Heart left ventricle (tissue), 16 donors: Measurements from ENCODE around the gene PPARG. TPM values are rescaled to one million over a fixed set of nuclear protein-coding genes. Genes with fewer than 3 reads are reported as not detected.
"Not testable (repeated sequence)": the region's sequence is repeated elsewhere in the genome, so short reads cannot be mapped to it uniquely, and the experiment has no call there.

ENCODE experiments used
- ATAC-seq, 4 donors: fragments of 200-7000 bp; cut with Tn5 transposase; one replicate each; pipeline ENCODE4 v1.9.1; 2020 to 2022; ENCODE audit warnings: moderate library complexity in 4 of 4, mild to moderate bottlenecking in 3 of 4, moderate number of reproducible peaks in 1 of 4
- DNase-seq, 5 donors: peaks; one replicate each; pipeline ENCODE4 v3.0.0-alpha.2; 2020
- H3K27ac ChIP-seq, 12 donors: fragments of 200-600 bp; sonication (generic) in 4 of 12; one replicate each; pipeline versions ENCODE4 v1.5.0 to v1.8.0; 2016 to 2022; ENCODE audit warnings: mild to moderate bottlenecking in 2 of 12
- H3K27me3 ChIP-seq, 9 donors: fragments of 200-600 bp; sonication (generic) in 2 of 9; one replicate each; pipeline versions ENCODE4 v1.5.1 to v1.8.0; 2016 to 2022; ENCODE audit warnings: mild to moderate bottlenecking in 3 of 9
- H3K36me3 ChIP-seq, 9 donors: fragments of 200-600 bp; sonication (generic) in 2 of 9; one replicate each; pipeline versions ENCODE4 v1.5.0 to v1.8.0; 2018 to 2022; ENCODE audit warnings: mild to moderate bottlenecking in 2 of 9
- H3K4me1 ChIP-seq, 12 donors: fragments of 200-600 bp; sonication (generic) in 4 of 12; one replicate each; pipeline versions ENCODE4 v1.5.0 to v1.8.0; 2016 to 2022; ENCODE audit warnings: mild to moderate bottlenecking in 3 of 12
- H3K4me3 ChIP-seq, 12 donors: fragments of 200-600 bp; sonication (generic) in 4 of 12; one replicate each; pipeline versions ENCODE4 v1.5.0 to v1.8.0; 2017 to 2022; ENCODE audit warnings: mild to moderate bottlenecking in 9 of 12, moderate library complexity in 4 of 12
- H3K9me3 ChIP-seq, 12 donors: fragments of 200-600 bp; sonication (generic) in 4 of 12; one replicate each; pipeline versions ENCODE4 v1.5.0 to v1.8.0; 2016 to 2022; ENCODE audit warnings: mild to moderate bottlenecking in 1 of 12
- POLR2A ChIP-seq, 2 donors: fragments of 450-650 bp; IDR thresholded peaks; one replicate each; pipeline ENCODE4 v1.6.1; 2017; ENCODE audit warnings: antibody characterized with exemption in 2 of 2, mild to moderate bottlenecking in 2 of 2, moderate library complexity in 2 of 2
- WGBS, 4 donors: extraction: QIAGEN DNeasy Blood & Tissue Kit in 2 of 4; methylation state at CpG; one replicate each; pipeline versions ENCODE4 v1.1.5 to v1.1.7; 2013 to 2018; 5-methylcytosine and 5-hydroxymethylcytosine counted together
- intact Hi-C, 10 donors: fragments of 100-400 bp; cut with DNase I; formaldehyde crosslinking; loops; one replicate each; pipeline versions ENCODE4 v1.11.1 to v1.14.2; 2022
- polyA plus RNA-seq, 2 donors: library from polyadenylated mRNA; stranded (reverse); fragments of 200-250 nt; gene quantifications; one replicate each; pipeline ENCODE4 v1.2.3, GENCODE V29; 2013
- total RNA-seq, 9 donors: library from RNA; depleted of rRNA in 2 of 9; stranded (reverse); fragments of >200 nt in 2 of 9; fragmentation: NEBNext Ultra II Directional in 3 of 9; extraction: Animal tissue kit (Norgen Biotek cat#: 25700) in 3 of 9; gene quantifications; one replicate each; pipeline versions ENCODE4 v1.1.0 to v1.2.4, GENCODE V29; 2016 to 2023
- TF ChIP-seq, protein P1 (sequence below), 12 donors: fragments of 200-600 bp; sonication (generic) in 4 of 12; IDR thresholded peaks; one replicate each; pipeline versions ENCODE4 v1.5.0 to v1.8.0; 2018 to 2022; ENCODE audit warnings: antibody characterized with exemption in 12 of 12, mild to moderate bottlenecking in 5 of 12
- donor health status: ischemic (EF 13 %, LVEDD 7.1; RV severe dilation, severe dysfunction).
- donor health status: healthy with polysubstance abuse.
- donor health status: DM: no; HTN: yes; CAD: no.
- donor health status: DM: no; HTN: no; CAD: no.
- donor health status: ischemic (EF 25% LVEDD 6.9; RV normal size, moderate dysfunction).
- donor health status: ischemic (EF 25% LVEDD 5.7; RV mildly dilated, moderate dysfunction).
- donor health status: healthy.
- donor health status: DM: yes; HTN: yes; CAD: no.
- donor health status: ischemic (EF 35%, LVEDD 5.7; RV mildly dilated, moderate dysfunction).
- donor health status: nonischemic (EF 11% LVEDD 7.7; RV severe dilation, severe dysfunction).
- donor health status: DM: yes; HTN: yes; CAD: no.
- donor health status: PGD.
- donor health status: ischemic (EF 29% LVEDD 5.4; RV normal size, mild dysfunction).
- donor health status: nonischemic (EF 23%, LVEDD 6.1; RV moderate dilation, normal function).

The PPARG gene
- total and polyA plus RNA-seq, 11 donors, result 8.9 to 30.3 (median 20.0) TPM

DNA sequence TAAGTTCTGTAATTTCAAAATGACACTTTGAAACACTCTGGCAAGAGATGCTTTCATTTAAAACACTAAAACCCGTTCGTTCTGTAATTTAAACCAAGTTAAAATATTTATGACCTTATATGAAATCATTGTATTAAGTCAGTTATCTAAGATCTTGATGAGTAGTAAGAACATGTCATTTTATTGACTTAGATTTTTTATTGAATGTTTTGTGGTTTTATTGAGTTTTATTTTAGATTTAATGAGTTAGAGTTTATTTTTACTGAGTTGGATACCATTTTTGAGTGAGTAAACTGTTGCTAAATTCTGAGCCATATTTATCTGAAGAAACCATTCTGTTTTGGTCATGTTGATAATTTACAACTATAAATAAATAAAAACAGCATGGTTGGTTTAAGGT lies 94.3 kb downstream of the PPARG start:
- Histone ChIP-seq H3K4me3 (no peak overlapping the region), H3K36me3 (peaks cover 0 to 28% (median 9%) of the 10 kb centered on the region in 9 donors), H3K27ac (no peak overlapping the region), H3K4me1 (peaks cover 0 to 13% (median under 1%) of the 10 kb centered on the region in 12 donors), H3K9me3 (peaks cover 0 to 3% (median 0%) of the 10 kb centered on the region in 12 donors), H3K27me3 (no peaks in the 10 kb centered on the region)
- WGBS, 4 donors, result 92 to 95% (median 94%) methylated on average over 2 of the region's 2 CpGs
- TF ChIP-seq, protein P1, sequence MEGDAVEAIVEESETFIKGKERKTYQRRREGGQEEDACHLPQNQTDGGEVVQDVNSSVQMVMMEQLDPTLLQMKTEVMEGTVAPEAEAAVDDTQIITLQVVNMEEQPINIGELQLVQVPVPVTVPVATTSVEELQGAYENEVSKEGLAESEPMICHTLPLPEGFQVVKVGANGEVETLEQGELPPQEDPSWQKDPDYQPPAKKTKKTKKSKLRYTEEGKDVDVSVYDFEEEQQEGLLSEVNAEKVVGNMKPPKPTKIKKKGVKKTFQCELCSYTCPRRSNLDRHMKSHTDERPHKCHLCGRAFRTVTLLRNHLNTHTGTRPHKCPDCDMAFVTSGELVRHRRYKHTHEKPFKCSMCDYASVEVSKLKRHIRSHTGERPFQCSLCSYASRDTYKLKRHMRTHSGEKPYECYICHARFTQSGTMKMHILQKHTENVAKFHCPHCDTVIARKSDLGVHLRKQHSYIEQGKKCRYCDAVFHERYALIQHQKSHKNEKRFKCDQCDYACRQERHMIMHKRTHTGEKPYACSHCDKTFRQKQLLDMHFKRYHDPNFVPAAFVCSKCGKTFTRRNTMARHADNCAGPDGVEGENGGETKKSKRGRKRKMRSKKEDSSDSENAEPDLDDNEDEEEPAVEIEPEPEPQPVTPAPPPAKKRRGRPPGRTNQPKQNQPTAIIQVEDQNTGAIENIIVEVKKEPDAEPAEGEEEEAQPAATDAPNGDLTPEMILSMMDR (IDR thresholded peaks at IDR 0.05), result no peak
- TF ChIP-seq POLR2A (IDR thresholded peaks at IDR 0.05), result no peak
- ATAC-seq (no peak), DNase-seq (no peak)
- intact Hi-C loops, result loop anchor here in 1 of 10 donors (10.0 kb wide), 1 partner anchor 98 kb away; the partner anchor contains the start of gene PPARG

DNA sequence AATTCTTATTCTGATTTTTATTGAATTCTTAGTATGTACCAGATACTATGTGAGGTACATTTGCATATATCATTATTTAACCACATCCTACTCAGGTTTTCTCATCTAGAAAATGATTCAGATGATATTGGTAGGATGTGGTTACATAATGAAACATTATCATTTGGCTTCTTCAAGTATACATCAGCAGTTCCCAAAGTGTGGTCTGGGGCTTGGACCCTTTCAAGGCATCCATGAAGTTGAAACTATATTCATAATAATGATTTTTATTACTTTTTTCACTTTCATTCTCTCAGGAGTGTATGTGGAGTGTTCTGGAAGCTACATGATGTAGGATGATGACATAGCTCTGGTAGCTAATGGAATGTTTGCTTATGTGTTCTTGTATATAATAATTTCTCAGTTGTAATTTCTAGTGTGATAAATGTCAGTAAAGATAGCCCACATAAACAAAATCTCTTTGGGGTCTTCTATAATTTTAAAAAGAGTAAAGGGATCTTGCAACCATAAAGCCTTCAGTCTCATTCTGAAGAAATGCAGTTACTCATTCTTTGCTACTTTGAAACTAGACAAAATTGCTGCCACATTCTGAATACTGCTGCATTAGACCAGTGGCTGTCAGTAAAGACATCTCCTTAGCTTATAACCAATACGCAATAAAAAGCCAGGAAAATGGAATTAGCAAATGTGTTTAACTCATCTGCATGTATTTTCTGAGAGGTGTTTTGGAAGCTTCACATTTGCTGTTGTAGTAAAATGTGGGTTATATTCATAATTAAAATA lies 95.8 kb downstream of the PPARG start:
- ATAC-seq (no peak), DNase-seq (no peak)
- no peak for TF ChIP-seq POLR2A (IDR thresholded peaks at IDR 0.05)
- TF ChIP-seq, protein P1 (IDR thresholded peaks at IDR 0.05), result no peak
- Histone ChIP-seq H3K9me3 (peaks cover 0 to 3% (median 0%) of the 10 kb centered on the region in 12 donors), H3K4me1 (peaks cover 0 to 9% (median 0%) of the 10 kb centered on the region in 12 donors), H3K36me3 (peaks cover 0 to 28% (median 9%) of the 10 kb centered on the region in 9 donors), H3K27ac (no peak overlapping the region), H3K27me3 (no peaks in the 10 kb centered on the region), H3K4me3 (no peak overlapping the region)
- WGBS, 4 donors, result 82 to 94% (median 89%) methylated on average over 1 of the region's 1 CpG
- intact Hi-C loops, result loop anchor here in 1 of 10 donors (10.0 kb wide), 1 partner anchor 100 kb away; the partner anchor contains the start of gene PPARG

DNA sequence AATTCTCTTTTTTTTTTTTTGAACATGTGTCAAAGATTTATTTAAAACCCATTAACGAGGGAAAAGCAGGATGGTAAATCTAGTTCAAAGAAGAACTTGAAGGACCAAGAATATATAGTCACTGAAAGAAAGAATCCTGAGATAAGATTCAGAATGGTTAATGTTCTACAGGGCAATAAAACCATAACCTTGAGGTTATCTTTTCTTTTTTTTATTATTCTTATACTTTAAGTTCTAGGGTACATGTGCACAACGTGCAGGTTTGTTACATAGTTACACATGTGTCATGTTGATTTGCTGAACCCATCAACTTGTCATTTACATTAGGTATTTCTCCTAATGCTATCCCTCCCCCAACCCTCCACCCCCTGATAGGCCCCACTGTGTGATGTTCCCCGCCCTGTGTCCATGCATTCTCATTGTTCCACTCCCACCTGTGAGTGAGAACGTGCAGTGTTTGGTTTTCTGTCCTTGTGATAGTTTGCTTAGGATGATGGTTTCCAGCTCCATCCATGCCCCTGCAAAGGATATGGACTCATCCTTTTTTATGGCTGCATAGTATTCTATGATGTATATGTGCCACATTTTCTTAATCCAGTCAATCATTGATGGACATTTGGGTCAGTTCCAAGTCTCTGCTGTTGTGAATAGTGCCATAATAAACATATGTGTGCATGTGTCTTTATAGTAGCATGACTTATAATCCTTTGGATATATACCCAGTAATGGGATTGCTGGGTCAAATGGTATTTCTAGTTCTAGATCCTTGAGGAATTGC lies 97.8 kb downstream of the PPARG start:
- DNase-seq, H3K9me3 ChIP-seq, H3K27me3 ChIP-seq, H3K27ac ChIP-seq, H3K4me1 ChIP-seq, H3K4me3 ChIP-seq, ATAC-seq: not testable (repeated sequence)
- WGBS, 4 donors, result 89 to 92% (median 91%) methylated on average over 4 of the region's 4 CpGs
- peaks cover 0 to 19% (median 4%) of the 10 kb centered on the region in 9 donors for H3K36me3 ChIP-seq
- intact Hi-C loops, result loop anchor here in 1 of 10 donors (10.0 kb wide), 1 partner anchor 102 kb away; the partner anchor contains the start of gene PPARG

DNA sequence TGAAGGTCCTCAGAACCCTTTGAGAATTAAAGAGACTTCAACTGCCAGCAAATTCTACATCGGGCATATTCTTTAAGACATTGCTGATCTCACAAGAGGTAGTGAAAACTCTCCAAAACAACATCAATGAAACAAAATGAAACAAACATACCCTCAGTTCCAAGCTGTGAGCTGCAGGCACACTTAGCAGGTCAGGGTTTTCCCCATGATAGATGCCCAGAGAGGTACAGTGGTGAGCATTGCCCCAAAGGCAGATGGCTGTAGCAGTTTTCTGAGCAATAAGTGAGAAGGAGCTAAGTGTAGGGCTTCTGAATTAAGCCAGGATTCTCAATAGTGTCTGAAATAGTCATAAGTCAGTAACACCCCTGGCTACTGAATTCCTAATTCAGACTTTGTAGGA lies 99.3 kb downstream of the PPARG start:
- no peaks in the 10 kb centered on the region for H3K27me3 ChIP-seq
- H3K4me1 ChIP-seq, result peaks cover 0 to under 1% (median 0%) of the 10 kb centered on the region in 12 donors
- H3K4me3 ChIP-seq, result no peak overlapping the region
- H3K27ac ChIP-seq, result no peak overlapping the region
- ATAC-seq (no peak), DNase-seq (no peak)
- H3K9me3 ChIP-seq, result peaks cover 0 to 3% (median 0%) of the 10 kb centered on the region in 12 donors
- 85 to 93% (median 92%) methylated on average over 1 of the region's 1 CpG for WGBS, 4 donors
- peaks cover 0 to 14% (median 0%) of the 10 kb centered on the region in 9 donors for H3K36me3 ChIP-seq
- intact Hi-C loops, result loop anchor here in 1 of 10 donors (10.0 kb wide), 1 partner anchor 103 kb away; the partner anchor contains the start of gene PPARG
- TF ChIP-seq, protein P1 (IDR thresholded peaks at IDR 0.05), result no peak
- TF ChIP-seq POLR2A (IDR thresholded peaks at IDR 0.05), result no peak
